ENCODE measurements around the gene TAS2R50.

DNA sequence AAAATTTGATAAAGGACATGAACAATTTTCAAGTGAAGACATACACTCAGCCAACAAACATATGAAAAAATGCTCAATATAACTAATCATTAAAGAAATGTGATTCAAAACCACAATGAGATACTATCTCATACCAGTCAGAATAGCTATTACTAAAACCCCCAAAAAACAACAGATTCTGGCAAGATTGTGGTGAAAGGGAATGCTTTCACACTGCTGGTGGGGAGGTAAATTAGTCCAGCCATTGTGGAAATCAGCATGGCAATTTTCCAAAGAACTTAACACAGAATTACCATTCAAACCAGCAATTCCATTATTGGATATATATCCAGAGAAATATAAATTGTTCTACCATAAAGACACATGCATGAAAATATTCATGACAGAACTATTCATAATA lies 29.0 kb downstream of the TAS2R50 start:
- TF ChIP-seq, protein P1, sequence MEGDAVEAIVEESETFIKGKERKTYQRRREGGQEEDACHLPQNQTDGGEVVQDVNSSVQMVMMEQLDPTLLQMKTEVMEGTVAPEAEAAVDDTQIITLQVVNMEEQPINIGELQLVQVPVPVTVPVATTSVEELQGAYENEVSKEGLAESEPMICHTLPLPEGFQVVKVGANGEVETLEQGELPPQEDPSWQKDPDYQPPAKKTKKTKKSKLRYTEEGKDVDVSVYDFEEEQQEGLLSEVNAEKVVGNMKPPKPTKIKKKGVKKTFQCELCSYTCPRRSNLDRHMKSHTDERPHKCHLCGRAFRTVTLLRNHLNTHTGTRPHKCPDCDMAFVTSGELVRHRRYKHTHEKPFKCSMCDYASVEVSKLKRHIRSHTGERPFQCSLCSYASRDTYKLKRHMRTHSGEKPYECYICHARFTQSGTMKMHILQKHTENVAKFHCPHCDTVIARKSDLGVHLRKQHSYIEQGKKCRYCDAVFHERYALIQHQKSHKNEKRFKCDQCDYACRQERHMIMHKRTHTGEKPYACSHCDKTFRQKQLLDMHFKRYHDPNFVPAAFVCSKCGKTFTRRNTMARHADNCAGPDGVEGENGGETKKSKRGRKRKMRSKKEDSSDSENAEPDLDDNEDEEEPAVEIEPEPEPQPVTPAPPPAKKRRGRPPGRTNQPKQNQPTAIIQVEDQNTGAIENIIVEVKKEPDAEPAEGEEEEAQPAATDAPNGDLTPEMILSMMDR (IDR thresholded peaks at IDR 0.05), result no peak
- TF ChIP-seq ZFX (IDR thresholded peaks at IDR 0.05; ENCODE audit: borderline replicate concordance), result no peak
